Measurements from ENCODE around the gene ZNF438.
"Not testable (repeated sequence)": the region's sequence is repeated elsewhere in the genome, so short reads cannot be mapped to it uniquely, and the experiment has no call there.

DNA sequence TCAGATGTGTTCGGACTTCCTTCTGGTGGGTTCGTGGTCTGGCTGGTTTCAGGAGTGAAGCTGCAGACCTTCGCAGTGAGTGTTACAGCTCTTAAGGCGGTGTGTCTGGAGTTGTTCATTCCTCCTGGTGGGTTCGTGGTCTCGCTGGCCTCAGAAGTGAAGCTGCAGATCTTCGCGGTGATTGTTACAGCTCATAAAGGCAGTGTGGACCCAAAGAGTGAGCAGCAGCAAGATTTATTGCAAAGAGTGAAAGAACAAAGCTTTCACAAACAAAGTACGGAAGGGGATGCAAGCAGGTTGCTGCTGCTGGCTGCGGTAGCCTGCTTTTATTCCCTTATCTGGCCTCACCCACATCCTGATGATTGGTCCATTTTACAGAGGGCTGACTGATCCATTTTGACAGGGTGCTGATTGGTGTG is 102.3 kb downstream of the ZNF438 start:
- not testable (repeated sequence) for TF ChIP-seq EZH2 (IDR thresholded peaks at IDR 0.05; ENCODE audit: borderline replicate concordance, low read length); CTCF (conservative IDR thresholded peaks at IDR 0.05 in 1 of 2, IDR thresholded peaks at IDR 0.05 in 1 of 2; ENCODE audit: extremely low read depth in 1 of 2, insufficient read depth in 1 of 2, low read depth in 1 of 2, low read length in 2 of 2)
